Body of pancreas (tissue), 2 donors: Measurements from ENCODE around the gene PHAF1. TPM values are rescaled to one million over a fixed set of nuclear protein-coding genes. Genes with fewer than 3 reads are reported as not detected.

ENCODE experiments used
- total RNA-seq, 2 donors: library from RNA; depleted of rRNA; stranded (reverse); fragments of >200 nt; gene quantifications; one replicate each; pipeline ENCODE4 v1.1.0, GENCODE V29; 2016

Gene PHAF1
- total RNA-seq, 2 donors from 2014 or later: 7.8 to 18.5 TPM

Other genes with a start within 250 kb of the PHAF1 start
- gene PDP2, start 229.4 kb upstream of the PHAF1 start, total RNA-seq: 1 to 10 TPM; 4.4 to 6.9 TPM
- gene CDH16, start 191.1 kb upstream of the PHAF1 start, total RNA-seq: not detected
- gene RRAD, start 184.4 kb upstream of the PHAF1 start, total RNA-seq: 1 to 10 TPM in 1 of 2 donors, not detected in 1; 8.3 TPM
- 10 to 100 TPM in 1 of 2 donors, 1 to 10 TPM in 1; 7.6 to 15.3 TPM for gene CIAO2B, start 175.5 kb upstream of the PHAF1 start, total RNA-seq
- gene CES2, start 174.4 kb upstream of the PHAF1 start, total RNA-seq: 10 to 100 TPM; 24.9 to 29.3 TPM
- 1 to 10 TPM; 5.2 to 5.6 TPM for gene CES3, start 148.7 kb upstream of the PHAF1 start, total RNA-seq
- 10 to 100 TPM; 10.9 to 16.5 TPM for gene CES4A, start 121.4 kb upstream of the PHAF1 start, total RNA-seq
- 10 to 100 TPM; 28.0 to 41.9 TPM for gene CBFB, start 80.8 kb upstream of the PHAF1 start, total RNA-seq
- 1 to 10 TPM; 8.3 to 9.9 TPM for gene B3GNT9, start 41.1 kb downstream of the PHAF1 start, total RNA-seq
- 10 to 100 TPM; 25.7 to 25.9 TPM for gene TRADD, start 50.0 kb downstream of the PHAF1 start, total RNA-seq
- gene FBXL8, start 50.0 kb downstream of the PHAF1 start, total RNA-seq: 100 to 1,000 TPM in 1 of 2 donors, 10 to 100 TPM in 1; 73.9 to 104 TPM
- 100 to 1,000 TPM in 1 of 2 donors, 10 to 100 TPM in 1; 76.8 to 352 TPM for gene HSF4, start 54.8 kb downstream of the PHAF1 start, total RNA-seq
- gene NOL3, start 60.6 kb downstream of the PHAF1 start, total RNA-seq: 10 to 100 TPM; 51.1 to 78.8 TPM
- 10 to 100 TPM; 11.9 to 31.6 TPM for gene MATCAP1, start 74.0 kb downstream of the PHAF1 start, total RNA-seq
- gene EXOC3L1, start 80.2 kb downstream of the PHAF1 start, total RNA-seq: 1 to 10 TPM; 1.8 to 2.0 TPM
- gene E2F4, start 82.2 kb downstream of the PHAF1 start, total RNA-seq: 10 to 100 TPM; 51.9 to 88.7 TPM
- 10 to 100 TPM; 24.1 to 40.5 TPM for gene ELMO3, start 89.2 kb downstream of the PHAF1 start, total RNA-seq
- gene TMEM208, start 117.2 kb downstream of the PHAF1 start, total RNA-seq: 10 to 100 TPM; 35.8 to 48.1 TPM
- 10 to 100 TPM; 12.2 to 26.4 TPM for gene FHOD1, start 137.5 kb downstream of the PHAF1 start, total RNA-seq
- gene SLC9A5, start 139.0 kb downstream of the PHAF1 start, total RNA-seq: under 1 TPM; 0.26 to 0.33 TPM
- gene PLEKHG4, start 169.6 kb downstream of the PHAF1 start, total RNA-seq: 10 to 100 TPM; 21.8 to 29.6 TPM
- gene KCTD19, start 216.8 kb downstream of the PHAF1 start, total RNA-seq: under 1 TPM in 1 of 2 donors, not detected in 1; under 0.01 TPM
- 1 to 10 TPM; 1.6 to 7.0 TPM for gene LRRC36, start 216.9 kb downstream of the PHAF1 start, total RNA-seq